ENCODE results near the gene MS4A14. TPM values are rescaled to one million over a fixed set of nuclear protein-coding genes. Genes with fewer than 3 reads are reported as not detected.

The MS4A14 gene, protein sequence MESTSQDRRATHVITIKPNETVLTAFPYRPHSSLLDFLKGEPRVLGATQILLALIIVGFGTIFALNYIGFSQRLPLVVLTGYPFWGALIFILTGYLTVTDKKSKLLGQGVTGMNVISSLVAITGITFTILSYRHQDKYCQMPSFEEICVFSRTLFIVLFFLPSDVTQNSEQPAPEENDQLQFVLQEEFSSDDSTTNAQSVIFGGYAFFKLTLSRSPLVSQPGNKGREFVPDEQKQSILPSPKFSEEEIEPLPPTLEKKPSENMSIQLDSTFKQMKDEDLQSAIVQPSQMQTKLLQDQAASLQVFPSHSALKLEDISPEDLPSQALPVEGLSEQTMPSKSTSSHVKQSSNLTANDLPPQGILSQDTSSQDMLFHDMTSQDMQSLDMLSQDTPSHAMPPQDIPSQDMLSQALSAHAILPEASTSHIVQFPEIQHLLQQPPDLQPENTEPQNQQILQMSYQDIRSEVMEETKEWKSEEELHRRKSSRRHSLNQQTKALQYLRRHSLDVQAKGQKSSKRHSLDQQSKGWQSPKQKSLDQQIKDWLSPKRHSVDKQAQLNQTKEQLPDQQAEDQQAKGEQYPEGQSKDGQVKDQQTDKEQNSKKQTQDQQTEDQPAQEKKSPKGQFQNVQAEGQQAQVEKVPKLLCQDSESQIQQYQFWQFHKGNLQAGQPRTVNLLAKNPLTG
- total RNA-seq (1 to 10 TPM in 1 of 5 experiments, under 1 TPM in 2, not detected in 2; 0.13 to 5.6 (median 0.37) TPM), polyA plus RNA-seq (not detected), total RNA-seq (not detected)

GRCh38 chr11:60396382-60396781 is at the start of gene MS4A14:
Gene MS4A14 (plus strand): TSS chr11:60396459. CDS start chr11:60396579, 120 bp downstream.
- H3K4me3 Mint-ChIP-seq, result no peak within 1 kb of the TSS
- no peaks in the 10 kb centered on the region for H3K9me3 Mint-ChIP-seq
- H3K4me1 Mint-ChIP-seq, result peaks cover 0 to 3% (median 0%) of the 10 kb centered on the region in 7 donors
- no peaks in the 10 kb centered on the region for H3K36me3 Mint-ChIP-seq
- Histone ChIP-seq H3K36me3 (ENCODE audit: control insufficient read depth in 2 of 3, insufficient read depth in 3 of 3, low read length in 3 of 3) (no peaks in the 10 kb centered on the region), H3K9me3 (ENCODE audit: control insufficient read depth in 2 of 3, low read length in 3 of 3) (no peaks in the 10 kb centered on the region), H3K4me1 (ENCODE audit: control insufficient read depth in 2 of 2, insufficient read depth in 2 of 2, low read length in 2 of 2) (no peaks in the 10 kb centered on the region), H3K4me3 (ENCODE audit: low read length) (no peak within 1 kb of the TSS), H3K27me3 (ENCODE audit: control insufficient read depth in 2 of 2, insufficient read depth in 2 of 2, low read length in 2 of 2) (no peaks in the 10 kb centered on the region), H3K27ac (ENCODE audit: low read depth, low read length) (no peak within 1 kb of the TSS)
- H3K27me3 Mint-ChIP-seq, result peaks cover 0 to 20% (median 10%) of the 10 kb centered on the region in 5 donors
- ChIA-PET CTCF (no interaction called here), POLR2A (no interaction called here)
- intact Hi-C loops (cut with micrococcal nuclease), result no loop called here
- ATAC-seq, result peak; percentile 41
- no peak within 1 kb of the TSS for H3K27ac Mint-ChIP-seq
- DNase-seq, result no peak

- no peaks in the 10 kb centered on the region for H3K27me3 ChIP-seq (ENCODE audit: control insufficient read depth in 2 of 2, insufficient read depth in 2 of 2, low read length in 2 of 2)
- H3K4me1 Mint-ChIP-seq, result no peaks in the 10 kb centered on the region
- peaks cover 6 to 25% (median 17%) of the 10 kb centered on the region in 5 donors for H3K27me3 Mint-ChIP-seq
- no peaks in the 10 kb centered on the region for H3K36me3 ChIP-seq (ENCODE audit: control insufficient read depth in 2 of 3, insufficient read depth in 3 of 3, low read length in 3 of 3)
- H3K36me3 Mint-ChIP-seq, result no peaks in the 10 kb centered on the region
- no peak overlapping the region for H3K27ac Mint-ChIP-seq
- H3K9me3 Mint-ChIP-seq, result no peaks in the 10 kb centered on the region
- ChIA-PET CTCF (no interaction called here), POLR2A (no interaction called here)
- H3K4me1 ChIP-seq (ENCODE audit: control insufficient read depth in 2 of 2, insufficient read depth in 2 of 2, low read length in 2 of 2), result no peaks in the 10 kb centered on the region
- intact Hi-C loops (cut with micrococcal nuclease), result no loop called here
- ATAC-seq (no peak), DNase-seq (no peak)
- H3K4me3 Mint-ChIP-seq, result no peak overlapping the region
- H3K9me3 ChIP-seq (ENCODE audit: control insufficient read depth in 2 of 3, low read length in 3 of 3), result no peaks in the 10 kb centered on the region
- H3K27ac ChIP-seq (ENCODE audit: low read depth, low read length), result no peak overlapping the region
- no peak overlapping the region for H3K4me3 ChIP-seq (ENCODE audit: low read length)
These were observed 49.0 kb upstream of the MS4A14 start for GRCh38 chr11:60347084-60347797.

DNA sequence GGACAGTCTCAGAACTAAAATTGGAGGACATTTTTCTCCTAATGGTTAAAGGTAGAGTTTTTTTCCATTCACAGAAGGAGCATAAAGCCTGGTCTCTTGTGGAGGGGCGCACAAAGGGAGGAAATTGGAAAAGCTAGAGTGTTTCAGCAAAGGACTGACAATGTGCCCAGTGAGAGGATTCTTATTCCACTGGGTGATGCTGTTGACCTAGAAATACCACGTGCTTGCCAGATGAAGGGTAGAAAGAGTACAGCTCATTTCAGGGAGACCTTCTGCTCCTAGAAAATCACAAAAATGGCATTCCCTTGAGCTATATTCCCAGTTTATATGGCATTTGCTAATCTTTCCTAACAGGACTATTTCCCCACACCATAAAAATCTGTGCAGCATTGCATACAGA is 48.1 kb upstream of the MS4A14 start:
- Histone ChIP-seq H3K27me3 (ENCODE audit: control insufficient read depth in 2 of 2, insufficient read depth in 2 of 2, low read length in 2 of 2) (no peaks in the 10 kb centered on the region), H3K36me3 (ENCODE audit: control insufficient read depth in 2 of 3, insufficient read depth in 3 of 3, low read length in 3 of 3) (no peaks in the 10 kb centered on the region), H3K27ac (ENCODE audit: low read depth, low read length) (no peak overlapping the region), H3K4me3 (ENCODE audit: low read length) (no peak overlapping the region), H3K9me3 (ENCODE audit: control insufficient read depth in 2 of 3, low read length in 3 of 3) (no peaks in the 10 kb centered on the region), H3K4me1 (ENCODE audit: control insufficient read depth in 2 of 2, insufficient read depth in 2 of 2, low read length in 2 of 2) (no peaks in the 10 kb centered on the region)
- H3K9me3 Mint-ChIP-seq, result no peaks in the 10 kb centered on the region
- no peak for ATAC-seq
- POLR2A ChIA-PET, result no interaction called here
- CTCF ChIA-PET, result interaction anchor here (0.9 kb wide), 1 partner anchor 24 kb away, joined by 3 read pairs; no protein-coding TSS in a partner anchor
- H3K36me3 Mint-ChIP-seq, result no peaks in the 10 kb centered on the region
- no peak overlapping the region for H3K27ac Mint-ChIP-seq
- intact Hi-C loops (cut with micrococcal nuclease), result no loop called here
- no peak for DNase-seq
- no peak overlapping the region for H3K4me3 Mint-ChIP-seq
- H3K4me1 Mint-ChIP-seq, result no peaks in the 10 kb centered on the region
- H3K27me3 Mint-ChIP-seq, result peaks cover 5 to 22% (median 15%) of the 10 kb centered on the region in 5 donors

DNA sequence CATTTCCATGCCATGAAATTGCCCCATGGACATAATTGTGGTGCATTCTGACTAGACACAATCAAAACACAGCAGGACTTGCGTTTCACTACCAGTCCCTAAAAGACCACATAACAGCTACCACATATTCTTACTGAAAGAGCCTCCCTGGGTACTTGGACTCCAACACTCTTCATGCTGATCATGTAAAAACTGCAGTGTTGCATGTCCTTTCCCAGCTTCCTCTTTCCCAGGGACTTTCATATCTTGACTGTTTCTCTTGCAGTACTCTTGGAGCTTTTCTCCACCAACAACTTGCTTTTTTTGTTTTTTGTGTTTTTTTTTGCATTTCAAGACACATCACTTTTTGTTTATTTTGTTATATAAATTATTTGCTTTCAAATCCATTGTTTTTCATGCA is 46.3 kb upstream of the MS4A14 start:
- Mint-ChIP-seq H3K4me1 (no peaks in the 10 kb centered on the region), H3K27ac (no peak overlapping the region), H3K36me3 (no peaks in the 10 kb centered on the region), H3K4me3 (no peak overlapping the region), H3K27me3 (peaks cover 6 to 23% (median 10%) of the 10 kb centered on the region in 5 donors), H3K9me3 (peaks cover 0 to 10% (median 0%) of the 10 kb centered on the region in 11 donors)
- Histone ChIP-seq H3K27me3 (ENCODE audit: control insufficient read depth in 2 of 2, insufficient read depth in 2 of 2, low read length in 2 of 2) (no peaks in the 10 kb centered on the region), H3K4me3 (ENCODE audit: low read length) (no peak overlapping the region), H3K27ac (ENCODE audit: low read depth, low read length) (no peak overlapping the region), H3K9me3 (ENCODE audit: control insufficient read depth in 2 of 3, low read length in 3 of 3) (no peaks in the 10 kb centered on the region), H3K36me3 (ENCODE audit: control insufficient read depth in 2 of 3, insufficient read depth in 3 of 3, low read length in 3 of 3) (no peaks in the 10 kb centered on the region), H3K4me1 (ENCODE audit: control insufficient read depth in 2 of 2, insufficient read depth in 2 of 2, low read length in 2 of 2) (no peaks in the 10 kb centered on the region)
- DNase-seq (no peak), ATAC-seq (no peak)
- CTCF ChIA-PET, result no interaction called here
- POLR2A ChIA-PET, result no interaction called here
- intact Hi-C loops (cut with micrococcal nuclease), result no loop called here

DNA sequence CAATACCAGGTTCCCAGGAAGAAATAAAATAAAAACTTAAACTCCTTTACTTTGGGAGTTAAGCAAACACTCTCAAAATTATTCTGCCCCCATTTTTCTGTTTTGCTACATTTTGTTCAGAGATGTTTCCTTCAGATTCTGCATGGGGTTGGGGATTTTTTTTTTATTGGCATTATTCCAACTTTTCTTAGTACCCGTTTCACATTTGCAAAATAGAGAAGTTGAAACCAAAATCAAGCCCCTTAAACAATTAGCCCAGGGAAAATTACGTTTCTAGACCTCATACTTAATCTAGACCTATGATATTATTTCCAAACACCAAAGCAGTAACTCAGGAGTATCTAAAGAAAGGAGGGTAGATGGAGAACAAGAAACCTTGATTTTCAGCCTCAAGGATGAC is 38.5 kb upstream of the MS4A14 start:
- H3K27me3 ChIP-seq (ENCODE audit: control insufficient read depth in 2 of 2, insufficient read depth in 2 of 2, low read length in 2 of 2), result no peaks in the 10 kb centered on the region
- H3K27me3 Mint-ChIP-seq, result peaks cover 5 to 16% (median 12%) of the 10 kb centered on the region in 5 donors
- ATAC-seq (no peak), DNase-seq (no peak)
- H3K27ac Mint-ChIP-seq, result no peak overlapping the region
- H3K36me3 ChIP-seq (ENCODE audit: control insufficient read depth in 2 of 3, insufficient read depth in 3 of 3, low read length in 3 of 3), result no peaks in the 10 kb centered on the region
- no peak overlapping the region for H3K4me3 Mint-ChIP-seq
- ChIA-PET CTCF (no interaction called here), POLR2A (no interaction called here)
- H3K4me1 ChIP-seq (ENCODE audit: control insufficient read depth in 2 of 2, insufficient read depth in 2 of 2, low read length in 2 of 2), result no peaks in the 10 kb centered on the region
- intact Hi-C loops (cut with micrococcal nuclease), result no loop called here
- no peaks in the 10 kb centered on the region for H3K9me3 ChIP-seq (ENCODE audit: control insufficient read depth in 2 of 3, low read length in 3 of 3)
- H3K9me3 Mint-ChIP-seq, result peaks cover 0 to 10% (median 0%) of the 10 kb centered on the region in 11 donors
- H3K27ac ChIP-seq (ENCODE audit: low read depth, low read length), result no peak overlapping the region
- peaks cover 0 to 4% (median 0%) of the 10 kb centered on the region in 7 donors for H3K4me1 Mint-ChIP-seq
- H3K36me3 Mint-ChIP-seq, result no peaks in the 10 kb centered on the region
- no peak overlapping the region for H3K4me3 ChIP-seq (ENCODE audit: low read length)

DNA sequence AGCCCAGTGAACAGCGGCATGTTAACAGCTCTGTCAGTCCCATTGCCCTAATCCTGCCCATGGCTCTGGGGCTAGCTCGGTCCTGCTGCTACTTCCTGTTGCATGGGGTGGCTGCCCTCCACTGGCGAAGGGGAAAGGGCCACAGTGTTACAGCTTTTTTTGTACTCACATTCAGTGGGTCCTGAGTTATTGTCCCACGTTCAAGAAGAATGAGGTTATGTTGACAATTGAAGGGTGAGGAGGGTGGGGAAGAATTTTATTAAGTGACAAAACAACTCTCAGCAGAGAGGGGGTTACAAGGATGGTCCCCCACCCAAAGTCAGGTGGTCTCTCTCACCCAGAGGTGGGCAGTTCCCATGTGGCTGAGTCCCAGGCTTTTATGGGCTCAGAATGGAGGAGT is 35.6 kb upstream of the MS4A14 start:
- Mint-ChIP-seq H3K36me3 (no peaks in the 10 kb centered on the region), H3K4me3 (no peak overlapping the region), H3K27ac (no peak overlapping the region), H3K4me1 (peaks cover 0 to 4% (median 0%) of the 10 kb centered on the region in 7 donors), H3K27me3 (peaks cover 11 to 33% (median 27%) of the 10 kb centered on the region in 5 donors), H3K9me3 (no peaks in the 10 kb centered on the region)
- no peaks in the 10 kb centered on the region for H3K36me3 ChIP-seq (ENCODE audit: control insufficient read depth in 2 of 3, insufficient read depth in 3 of 3, low read length in 3 of 3)
- H3K9me3 ChIP-seq (ENCODE audit: control insufficient read depth in 2 of 3, low read length in 3 of 3), result no peaks in the 10 kb centered on the region
- CTCF ChIA-PET, result no interaction called here
- H3K27ac ChIP-seq (ENCODE audit: low read depth, low read length), result no peak overlapping the region
- POLR2A ChIA-PET, result no interaction called here
- DNase-seq (no peak), ATAC-seq (no peak)
- no peaks in the 10 kb centered on the region for H3K4me1 ChIP-seq (ENCODE audit: control insufficient read depth in 2 of 2, insufficient read depth in 2 of 2, low read length in 2 of 2)
- no peak overlapping the region for H3K4me3 ChIP-seq (ENCODE audit: low read length)
- no peaks in the 10 kb centered on the region for H3K27me3 ChIP-seq (ENCODE audit: control insufficient read depth in 2 of 2, insufficient read depth in 2 of 2, low read length in 2 of 2)
- intact Hi-C loops (cut with micrococcal nuclease), result loop anchor here (5.0 kb wide), 2 partner anchors 272 to 397 kb away; partner anchors contain the start of gene MS4A15 (in 1 of the 2)

Measured in naive thymus-derived CD4-positive, alpha-beta T cell (primary cell).